Activated CD8-positive, alpha-beta memory T cell treated with anti-CD3 and anti-CD28 coated beads for 48 hours (primary cell): ENCODE results near the gene CUX1.

Experiments used
- DNase-seq, 3 experiments: peaks; one replicate each; pipeline ENCODE4 v3.0.0-alpha.2; 2020; ENCODE audit warnings: low read depth in 2 of 3, low spot score in 2 of 3

The CUX1 gene

GRCh38 chr7:101890749-101891523 is 73.5 kb downstream of the CUX1 start:
- no peak for DNase-seq

GRCh38 chr7:101891936-101892640 is 74.7 kb downstream of the CUX1 start:
- DNase-seq = no peak

- DNase-seq = no peak
Observed at GRCh38 chr7:101893341-101894082, 76.1 kb downstream of the CUX1 start.

- no peak for DNase-seq
Observed at GRCh38 chr7:101896316-101896715, 78.9 kb downstream of the CUX1 start.

- DNase-seq = no peak
Observed at GRCh38 chr7:101896941-101897340, 79.5 kb downstream of the CUX1 start.

GRCh38 chr7:101898106-101898505 is 80.7 kb downstream of the CUX1 start:
- DNase-seq = no peak

- no peak for DNase-seq
Observed at GRCh38 chr7:101899616-101900015, 82.2 kb downstream of the CUX1 start.

- no peak for DNase-seq
Observed at GRCh38 chr7:101900103-101900502, 82.7 kb downstream of the CUX1 start.

GRCh38 chr7:101901661-101902491 is 84.5 kb downstream of the CUX1 start:
- no peak for DNase-seq

GRCh38 chr7:101902680-101903514 is 85.5 kb downstream of the CUX1 start:
- no peak for DNase-seq

- no peak for DNase-seq
Observed at GRCh38 chr7:101903515-101903868, 86.1 kb downstream of the CUX1 start.

GRCh38 chr7:101904019-101904418 is 86.6 kb downstream of the CUX1 start:
- no peak for DNase-seq

- no peak for DNase-seq
Observed at GRCh38 chr7:101905203-101905865, 87.9 kb downstream of the CUX1 start.

GRCh38 chr7:101906291-101907240 is 89.1 kb downstream of the CUX1 start:
- DNase-seq = no peak

GRCh38 chr7:101910991-101911799 is 93.8 kb downstream of the CUX1 start:
- DNase-seq = no peak

GRCh38 chr7:101911800-101912715 is 94.6 kb downstream of the CUX1 start:
- no peak for DNase-seq

- no peak for DNase-seq
Observed at GRCh38 chr7:101912716-101913110, 95.3 kb downstream of the CUX1 start.
